Endodermal cell (in vitro differentiated cells): ENCODE measurements around the gene JAML. TPM values are rescaled to one million over a fixed set of nuclear protein-coding genes. Genes with fewer than 3 reads are reported as not detected.
"Not testable (repeated sequence)": the region's sequence is repeated elsewhere in the genome, so short reads cannot be mapped to it uniquely, and the experiment has no call there.

Experiments used
- DNase-seq: peaks from one replicate; pipeline ENCODE4 v3.0.0-alpha.2; 2017
- H3K27ac ChIP-seq: 2 replicates; pipeline ENCODE4 v1.5.1; 2013; ENCODE audit warnings: mild to moderate bottlenecking, low read depth, low read length, moderate library complexity
- H3K27me3 ChIP-seq: 2 replicates; pipeline ENCODE4 v1.6.1; 2013; ENCODE audit warnings: mild to moderate bottlenecking, low read length, moderate library complexity; ENCODE audit not compliant: insufficient read depth, control insufficient read depth, poor library complexity, severe bottlenecking
- H3K36me3 ChIP-seq: 2 replicates; pipeline ENCODE4 v1.7.0; 2013; ENCODE audit warnings: mild to moderate bottlenecking, low read length, moderate library complexity; ENCODE audit not compliant: control insufficient read depth, insufficient read depth
- H3K4me1 ChIP-seq: one replicate; pipeline ENCODE4 v1.7.0; 2013; ENCODE audit warnings: low read length; ENCODE audit not compliant: control insufficient read depth, insufficient read depth
- H3K4me3 ChIP-seq: 2 replicates; pipeline ENCODE4 v1.5.1; 2013; ENCODE audit warnings: mild to moderate bottlenecking, low read length, moderate library complexity
- H3K9ac ChIP-seq: 2 replicates; pipeline ENCODE4 v1.6.1; 2013; ENCODE audit warnings: mild to moderate bottlenecking, low read length, moderate library complexity; ENCODE audit not compliant: poor library complexity, severe bottlenecking; ENCODE audit errors: extremely low read depth
- H3K9me3 ChIP-seq: 2 replicates; pipeline ENCODE4 v1.6.1; 2013; ENCODE audit warnings: mild to moderate bottlenecking, low read length, moderate library complexity; ENCODE audit not compliant: control insufficient read depth
- H3K27ac Mint-ChIP-seq: 2 replicates; pipeline ENCODE4 v1.8.0; 2020; ENCODE audit warnings: mixed read lengths
- H3K27me3 Mint-ChIP-seq: 2 replicates; pipeline ENCODE4 v1.8.0; 2021; ENCODE audit warnings: mild to moderate bottlenecking, mixed read lengths; ENCODE audit not compliant: insufficient read depth
- H3K36me3 Mint-ChIP-seq: 2 replicates; pipeline ENCODE4 v1.8.0; 2020; ENCODE audit warnings: low read depth, mixed read lengths
- H3K4me1 Mint-ChIP-seq: 2 replicates; pipeline ENCODE4 v1.8.0; 2020; ENCODE audit warnings: mixed read lengths
- H3K4me3 Mint-ChIP-seq: 2 replicates; pipeline ENCODE4 v1.8.0; 2020; ENCODE audit warnings: mild to moderate bottlenecking, moderate library complexity, mixed read lengths
- H3K9me3 Mint-ChIP-seq: 2 replicates; pipeline ENCODE4 v1.8.0; 2020; ENCODE audit warnings: mild to moderate bottlenecking, mixed read lengths
- CTCF ChIP-seq: fragments of 200-600 bp; sonication (generic); conservative IDR thresholded peaks from 2 replicates; pipeline ENCODE4 v1.5.0; 2021; ENCODE audit warnings: antibody characterized with exemption, mild to moderate bottlenecking
- WGBS, 2 experiments: methylation state at CpG; one replicate each; pipeline versions ENCODE4 v1.1.5 to v1.1.7; 2013; ENCODE audit warnings: missing lambda C conversion rate in 2 of 2, mixed read lengths in 1 of 2; ENCODE audit not compliant: insufficient coverage in 1 of 2, insufficient read length in 1 of 2; 5-methylcytosine and 5-hydroxymethylcytosine counted together
- total RNA-seq, 2 donors: library from RNA; stranded (reverse); fragmentation: NEBNext Ultra II Directional in 1 of 2; extraction: Animal tissue kit (Norgen Biotek cat#: 25700) in 1 of 2; gene quantifications; 2 replicates in 1 of 2; 3 replicates in 1 of 2; pipeline ENCODE4 v1.2.1, GENCODE V29; 2021

JAML gene
- total RNA-seq, 2 donors from 2014 or later, result 0.40 to 0.55 TPM

- no peak for DNase-seq
- Mint-ChIP-seq H3K4me1 (no peaks in the 10 kb centered on the region), H3K27ac (no peak overlapping the region), H3K27me3 (peaks cover 37% of the 10 kb centered on the region), H3K4me3 (no peak overlapping the region), H3K9me3 (peaks cover 17% of the 10 kb centered on the region), H3K36me3 (peaks cover 5% of the 10 kb centered on the region)
- Histone ChIP-seq H3K9me3 (no peaks in the 10 kb centered on the region), H3K27me3 (peaks cover 13% of the 10 kb centered on the region), H3K4me3 (no peak overlapping the region), H3K36me3 (no peaks in the 10 kb centered on the region), H3K27ac (no peak overlapping the region), H3K4me1 (no peaks in the 10 kb centered on the region), H3K9ac (no peak overlapping the region)
- no peak for TF ChIP-seq CTCF
- WGBS, 2 experiments, result 92 to 93% methylated on average over 2 to 6 of the region's 6 CpGs
These were observed 38.3 kb downstream of the JAML start for GRCh38 chr11:118186346-118187107.

- no peak overlapping the region for H3K9ac ChIP-seq
- TF ChIP-seq CTCF, result no peak
- H3K36me3 Mint-ChIP-seq, result no peaks in the 10 kb centered on the region
- H3K27me3 Mint-ChIP-seq, result peaks cover 32% of the 10 kb centered on the region
- 90 to 94% methylated on average over 5 to 12 of the region's 12 CpGs for WGBS, 2 experiments
- peaks cover 13% of the 10 kb centered on the region for H3K27me3 ChIP-seq
- H3K27ac Mint-ChIP-seq, result no peak overlapping the region
- H3K9me3 Mint-ChIP-seq, result peaks cover 2% of the 10 kb centered on the region
- DNase-seq, result no peak
- no peak overlapping the region for H3K4me3 ChIP-seq
- H3K4me1 ChIP-seq, result peaks cover 6% of the 10 kb centered on the region
- peaks cover 6% of the 10 kb centered on the region for H3K4me1 Mint-ChIP-seq
- no peak overlapping the region for H3K4me3 Mint-ChIP-seq
- H3K36me3 ChIP-seq, result no peaks in the 10 kb centered on the region
- no peak overlapping the region for H3K27ac ChIP-seq
- H3K9me3 ChIP-seq, result no peaks in the 10 kb centered on the region
These were observed 39.8 kb downstream of the JAML start for GRCh38 chr11:118184784-118185579.

- H3K4me1 ChIP-seq, H3K27ac ChIP-seq, H3K9ac ChIP-seq, H3K4me3 Mint-ChIP-seq, H3K36me3 ChIP-seq, H3K9me3 ChIP-seq, H3K36me3 Mint-ChIP-seq, H3K27ac Mint-ChIP-seq, H3K4me3 ChIP-seq, DNase-seq, H3K4me1 Mint-ChIP-seq, H3K9me3 Mint-ChIP-seq: not testable (repeated sequence)
- peaks cover 33% of the 10 kb centered on the region for H3K27me3 Mint-ChIP-seq
- WGBS, 2 experiments, result 92 to 95% methylated on average over 3 to 5 of the region's 5 CpGs
- peaks cover 13% of the 10 kb centered on the region for H3K27me3 ChIP-seq
These were observed 41.1 kb downstream of the JAML start for GRCh38 chr11:118183691-118184090.
